ENCODE data around the gene SPDYC.
A peak's percentile ranks its signal among the peaks of the same experiment; 100 is the strongest.

SPDYC gene

GRCh38 chr11:65170058-65170534, at the start of gene SPDYC:
SPDYC (plus strand) TSS chr11:65170233; CDS start chr11:65171358, 1,125 bp downstream.
- DNase-seq (ENCODE audit: low read depth in 2 of 2), result no peak

- DNase-seq (ENCODE audit: low read depth in 2 of 2), result no peak
These were observed 49.2 kb upstream of the SPDYC start for GRCh38 chr11:65120831-65121230.

- no peak for DNase-seq (ENCODE audit: low read depth in 2 of 2)
These were observed 48.6 kb upstream of the SPDYC start for GRCh38 chr11:65121447-65121864.

GRCh38 chr11:65121865-65122696, 48.0 kb upstream of the SPDYC start, which contains the start of the genes FAU and MRPL49:
FAU (minus strand) TSS chr11:65122134; CDS start chr11:65121813, 321 bp downstream.
MRPL49 (plus strand) TSS chr11:65122321; CDS start chr11:65122347, 26 bp downstream.
- DNase-seq (ENCODE audit: low read depth in 2 of 2), result peak; percentile 96 to 97

- no peak for DNase-seq (ENCODE audit: low read depth in 2 of 2)
These were observed 45.4 kb upstream of the SPDYC start for GRCh38 chr11:65124480-65125196.

- no peak for DNase-seq (ENCODE audit: low read depth in 2 of 2)
These were observed 44.6 kb upstream of the SPDYC start for GRCh38 chr11:65125197-65126056.

- DNase-seq (ENCODE audit: low read depth in 2 of 2), result no peak
These were observed 43.3 kb upstream of the SPDYC start for GRCh38 chr11:65126624-65127274.

- no peak for DNase-seq (ENCODE audit: low read depth in 2 of 2)
These were observed 42.4 kb upstream of the SPDYC start for GRCh38 chr11:65127473-65128181.

GRCh38 chr11:65128182-65129145, 41.6 kb upstream of the SPDYC start:
- no peak for DNase-seq (ENCODE audit: low read depth in 2 of 2)

- DNase-seq (ENCODE audit: low read depth in 2 of 2), result no peak
These were observed 40.2 kb upstream of the SPDYC start for GRCh38 chr11:65129649-65130441.

- no peak for DNase-seq (ENCODE audit: low read depth in 2 of 2)
These were observed 39.2 kb upstream of the SPDYC start for GRCh38 chr11:65130631-65131416.

- DNase-seq (ENCODE audit: low read depth in 2 of 2), result no peak
These were observed 38.6 kb upstream of the SPDYC start for GRCh38 chr11:65131417-65131776.

- DNase-seq (ENCODE audit: low read depth in 2 of 2), result no peak
These were observed 38.2 kb upstream of the SPDYC start for GRCh38 chr11:65131895-65132237.

- no peak for DNase-seq (ENCODE audit: low read depth in 2 of 2)
These were observed 37.6 kb upstream of the SPDYC start for GRCh38 chr11:65132238-65132987.

- no peak for DNase-seq (ENCODE audit: low read depth in 2 of 2)
These were observed 36.9 kb upstream of the SPDYC start for GRCh38 chr11:65132988-65133700.

GRCh38 chr11:65133724-65134123, 36.3 kb upstream of the SPDYC start:
- no peak for DNase-seq (ENCODE audit: low read depth in 2 of 2)
